Trophoblast cell (in vitro differentiated cells and primary cell): ENCODE measurements around the gene DCN.

Experiments
- DNase-seq, 2 donors: peaks; one replicate each; pipeline ENCODE4 v3.0.0-alpha.2; 2016
- H2AFZ ChIP-seq: 2 replicates; pipeline ENCODE4 v1.6.1; 2013; ENCODE audit warnings: low read length, moderate library complexity, mild to moderate bottlenecking; ENCODE audit not compliant: insufficient read depth, poor library complexity
- H2AK5ac ChIP-seq: 2 replicates; pipeline ENCODE4 v1.6.1; 2013; ENCODE audit warnings: mild to moderate bottlenecking, low read length
- H2BK120ac ChIP-seq: 2 replicates; pipeline ENCODE4 v1.6.1; 2013; ENCODE audit warnings: low read length, mild to moderate bottlenecking, moderate library complexity; ENCODE audit not compliant: insufficient read depth, poor library complexity
- H2BK12ac ChIP-seq: 2 replicates; pipeline ENCODE4 v1.6.1; 2013; ENCODE audit warnings: mild to moderate bottlenecking, low read length, moderate library complexity
- H2BK5ac ChIP-seq: 2 replicates; pipeline ENCODE4 v1.6.1; 2013; ENCODE audit warnings: low read length, low read depth, moderate library complexity, mild to moderate bottlenecking; ENCODE audit not compliant: poor library complexity
- H3K14ac ChIP-seq: 2 replicates; pipeline ENCODE4 v1.6.1; 2013; ENCODE audit warnings: mild to moderate bottlenecking, low read length
- H3K18ac ChIP-seq: 2 replicates; pipeline ENCODE4 v1.6.1; 2013; ENCODE audit warnings: mild to moderate bottlenecking, low read length
- H3K23ac ChIP-seq: 2 replicates; pipeline ENCODE4 v1.6.1; 2013; ENCODE audit warnings: low read length
- H3K27ac ChIP-seq: 2 replicates; pipeline ENCODE4 v1.5.1; 2013; ENCODE audit warnings: low read depth, mild to moderate bottlenecking, inconsistent platforms, low read length, moderate library complexity
- H3K27me3 ChIP-seq: 2 replicates; pipeline ENCODE4 v1.6.1; 2013; ENCODE audit warnings: inconsistent platforms, mild to moderate bottlenecking, low read length, moderate library complexity; ENCODE audit not compliant: insufficient read depth
- H3K36me3 ChIP-seq, 2 experiments: 1 replicate in 1 of 2; 2 replicates in 1 of 2; pipeline ENCODE4 v1.6.1; 2013; ENCODE audit warnings: low read length in 2 of 2, mild to moderate bottlenecking in 2 of 2, moderate library complexity in 1 of 2; ENCODE audit not compliant: insufficient read depth in 2 of 2, control insufficient read depth in 1 of 2
- H3K4ac ChIP-seq: 2 replicates; pipeline ENCODE4 v1.6.1; 2013; ENCODE audit warnings: low read depth, mild to moderate bottlenecking, low read length, moderate library complexity
- H3K4me1 ChIP-seq, 2 experiments: 1 replicate in 1 of 2; 2 replicates in 1 of 2; pipeline ENCODE4 v1.6.1; 2013; ENCODE audit warnings: low read length in 2 of 2, mild to moderate bottlenecking in 2 of 2, moderate library complexity in 1 of 2; ENCODE audit not compliant: insufficient read depth in 2 of 2, control insufficient read depth in 1 of 2
- H3K4me2 ChIP-seq: 2 replicates; pipeline ENCODE4 v1.6.1; 2013; ENCODE audit warnings: inconsistent platforms, mild to moderate bottlenecking, low read length, moderate library complexity
- H3K4me3 ChIP-seq: 2 replicates; pipeline ENCODE4 v1.5.1; 2013; ENCODE audit warnings: mild to moderate bottlenecking, low read depth, low read length, inconsistent platforms
- H3K79me1 ChIP-seq: one replicate; pipeline ENCODE4 v1.6.1; 2013; ENCODE audit warnings: low read length
- H3K79me2 ChIP-seq: 2 replicates; pipeline ENCODE4 v1.6.1; 2013; ENCODE audit warnings: low read length, mild to moderate bottlenecking; ENCODE audit not compliant: control insufficient read depth, insufficient read depth, poor library complexity
- H3K9ac ChIP-seq: 2 replicates; pipeline ENCODE4 v1.6.1; 2013; ENCODE audit warnings: mild to moderate bottlenecking, low read length
- H3K9me3 ChIP-seq: 2 replicates; pipeline ENCODE4 v1.6.1; 2013; ENCODE audit warnings: low read depth, mild to moderate bottlenecking, control low read depth, inconsistent platforms, low read length; ENCODE audit not compliant: insufficient read depth
- H4K12ac ChIP-seq: 2 replicates; pipeline ENCODE4 v1.6.1; 2013; ENCODE audit warnings: low read depth, mild to moderate bottlenecking, low read length, moderate library complexity
- H4K8ac ChIP-seq: 2 replicates; pipeline ENCODE4 v1.6.1; 2013; ENCODE audit warnings: low read depth, mild to moderate bottlenecking, low read length, moderate library complexity
- H4K91ac ChIP-seq: one replicate; pipeline ENCODE4 v1.6.1; 2013; ENCODE audit warnings: low read depth, mild to moderate bottlenecking, low read length, moderate library complexity
- WGBS: extraction: QIAGEN DNeasy Blood & Tissue Kit; methylation state at CpG from one replicate; pipeline ENCODE4 v1.1.7; 2013; ENCODE audit warnings: missing lambda C conversion rate; ENCODE audit not compliant: insufficient read length, insufficient coverage; ENCODE audit errors: extremely low coverage; 5-methylcytosine and 5-hydroxymethylcytosine counted together

Gene DCN

GRCh38 chr12:91099836-91100235 lies 82.8 kb downstream of the DCN start:
- Histone ChIP-seq H3K23ac (no peak overlapping the region), H3K4me2 (no peak overlapping the region), H2BK5ac (no peak overlapping the region), H2AK5ac (no peak overlapping the region), H3K4me3 (no peak overlapping the region), H3K18ac (no peak overlapping the region), H3K27ac (peak overlapping the region; percentile 91), H4K12ac (no peak overlapping the region), H3K9ac (no peak overlapping the region), H3K4me1 (no peaks in the 10 kb centered on the region), H2BK12ac (no peak overlapping the region), H2AFZ (no peak overlapping the region), H4K8ac (no peak overlapping the region), H2BK120ac (no peak overlapping the region), H3K9me3 (peaks cover 2% of the 10 kb centered on the region), H3K4ac (no peak overlapping the region), H3K27me3 (no peaks in the 10 kb centered on the region), H3K36me3 (peaks cover 0 to 6% of the 10 kb centered on the region in 2 experiments), H3K79me2 (no peaks in the 10 kb centered on the region), H3K14ac (no peak overlapping the region), H3K79me1 (peaks cover 2% of the 10 kb centered on the region), H4K91ac (no peak overlapping the region)
- whole genome bisulfite sequencing: no CpG with 5 or more reads among the region's 2 CpGs
- DNase-seq: no peak

GRCh38 chr12:91099341-91099740 lies 83.3 kb downstream of the DCN start:
- WGBS: no CpG with 5 or more reads among the region's 2 CpGs
- Histone ChIP-seq H4K12ac (no peak overlapping the region), H3K9me3 (peaks cover 2% of the 10 kb centered on the region), H3K18ac (no peak overlapping the region), H2AFZ (no peak overlapping the region), H3K79me1 (peaks cover 2% of the 10 kb centered on the region), H2BK12ac (no peak overlapping the region), H3K9ac (no peak overlapping the region), H2BK5ac (no peak overlapping the region), H3K23ac (no peak overlapping the region), H3K14ac (no peak overlapping the region), H2AK5ac (no peak overlapping the region), H3K36me3 (peaks cover 0 to 6% of the 10 kb centered on the region in 2 experiments), H3K4ac (no peak overlapping the region), H4K8ac (no peak overlapping the region), H2BK120ac (no peak overlapping the region), H4K91ac (no peak overlapping the region), H3K79me2 (no peaks in the 10 kb centered on the region), H3K27me3 (no peaks in the 10 kb centered on the region), H3K4me2 (no peak overlapping the region), H3K27ac (peak overlapping the region; percentile 79), H3K4me1 (no peaks in the 10 kb centered on the region), H3K4me3 (no peak overlapping the region)
- peak in 1 of 2 donors; percentile 72 for DNase-seq

GRCh38 chr12:91098941-91099340 lies 83.7 kb downstream of the DCN start:
- H3K36me3 ChIP-seq: peaks cover 0 to 4% of the 10 kb centered on the region in 2 experiments
- no peak overlapping the region for H2BK12ac ChIP-seq
- no peak overlapping the region for H2BK5ac ChIP-seq

GRCh38 chr12:91098461-91098860 lies 84.2 kb downstream of the DCN start:
- Histone ChIP-seq H3K36me3 (peaks cover 0 to 4% of the 10 kb centered on the region in 2 experiments), H2BK12ac (no peak overlapping the region), H3K23ac (no peak overlapping the region), H3K4me3 (no peak overlapping the region), H3K27me3 (no peaks in the 10 kb centered on the region), H3K27ac (peak overlapping the region; percentile 77), H2AFZ (no peak overlapping the region), H2BK120ac (no peak overlapping the region), H3K18ac (no peak overlapping the region), H3K4me2 (no peak overlapping the region), H3K79me2 (no peaks in the 10 kb centered on the region), H2AK5ac (no peak overlapping the region), H4K91ac (no peak overlapping the region), H3K14ac (no peak overlapping the region), H2BK5ac (no peak overlapping the region), H3K79me1 (peaks cover 2% of the 10 kb centered on the region), H3K9ac (no peak overlapping the region), H4K8ac (no peak overlapping the region), H3K4ac (no peak overlapping the region), H4K12ac (no peak overlapping the region), H3K4me1 (no peaks in the 10 kb centered on the region), H3K9me3 (peaks cover 2% of the 10 kb centered on the region)
- no peak for DNase-seq

More at GRCh38 chr12:91098941-91099340, 83.7 kb downstream of the DCN start:
- H3K4me2 ChIP-seq: no peak overlapping the region
- no CpG with 5 or more reads among the region's 3 CpGs for WGBS
- peak overlapping the region; percentile 11 for H3K27ac ChIP-seq
- H3K4me3 ChIP-seq: no peak overlapping the region
- H3K9me3 ChIP-seq: peaks cover 2% of the 10 kb centered on the region
- H2BK120ac ChIP-seq: no peak overlapping the region
- no peak overlapping the region for H3K18ac ChIP-seq
- no peak overlapping the region for H3K9ac ChIP-seq
- no peak overlapping the region for H4K8ac ChIP-seq
- no peak overlapping the region for H2AFZ ChIP-seq
- H3K23ac ChIP-seq: no peak overlapping the region
- H3K14ac ChIP-seq: no peak overlapping the region
- H3K79me2 ChIP-seq: no peaks in the 10 kb centered on the region
- H4K91ac ChIP-seq: no peak overlapping the region
- no peaks in the 10 kb centered on the region for H3K27me3 ChIP-seq
- peak; percentile 64 to 84 for DNase-seq
- no peak overlapping the region for H4K12ac ChIP-seq
- H2AK5ac ChIP-seq: no peak overlapping the region
- peaks cover 2% of the 10 kb centered on the region for H3K79me1 ChIP-seq
- no peaks in the 10 kb centered on the region for H3K4me1 ChIP-seq
- no peak overlapping the region for H3K4ac ChIP-seq
